ENCODE measurements around the gene SLC26A6.

SLC26A6 gene

GRCh38 chr3:48599077-48599501 lies 36.2 kb downstream of the SLC26A6 start:
- no peak for DNase-seq (ENCODE audit: low read depth)

GRCh38 chr3:48598323-48599076 lies 36.8 kb downstream of the SLC26A6 start:
- DNase-seq (ENCODE audit: low read depth) = no peak

- no peak for DNase-seq (ENCODE audit: low read depth)
These were observed 37.9 kb downstream of the SLC26A6 start for GRCh38 chr3:48597408-48597800.

GRCh38 chr3:48596676-48597407 lies 38.4 kb downstream of the SLC26A6 start:
- DNase-seq (ENCODE audit: low read depth) = no peak

GRCh38 chr3:48596157-48596556 lies 39.1 kb downstream of the SLC26A6 start:
- DNase-seq (ENCODE audit: low read depth) = no peak

- DNase-seq (ENCODE audit: low read depth) = no peak
These were observed 39.6 kb downstream of the SLC26A6 start for GRCh38 chr3:48595526-48596121.

GRCh38 chr3:48595075-48595525 lies 40.2 kb downstream of the SLC26A6 start, which contains the start of gene COL7A1:
Gene COL7A1, minus strand, starts transcription at chr3:48595329. Its CDS starts 170 bp downstream, at chr3:48595159.
- no peak for DNase-seq (ENCODE audit: low read depth)

GRCh38 chr3:48594417-48595049 lies 40.7 kb downstream of the SLC26A6 start:
- no peak for DNase-seq (ENCODE audit: low read depth)

- no peak for DNase-seq (ENCODE audit: low read depth)
These were observed 41.9 kb downstream of the SLC26A6 start for GRCh38 chr3:48593337-48593736.

- DNase-seq (ENCODE audit: low read depth) = no peak
These were observed 42.7 kb downstream of the SLC26A6 start for GRCh38 chr3:48592519-48593087.

GRCh38 chr3:48591886-48592518 lies 43.3 kb downstream of the SLC26A6 start:
- no peak for DNase-seq (ENCODE audit: low read depth)

GRCh38 chr3:48591436-48591835 lies 43.8 kb downstream of the SLC26A6 start:
- no peak for DNase-seq (ENCODE audit: low read depth)

GRCh38 chr3:48588230-48588629 lies 47.0 kb downstream of the SLC26A6 start:
- DNase-seq (ENCODE audit: low read depth) = no peak

GRCh38 chr3:48587686-48588085 lies 47.6 kb downstream of the SLC26A6 start:
- DNase-seq (ENCODE audit: low read depth) = no peak

- no peak for DNase-seq (ENCODE audit: low read depth)
These were observed 49.9 kb downstream of the SLC26A6 start for GRCh38 chr3:48585411-48585810.

- DNase-seq (ENCODE audit: low read depth) = no peak
These were observed 50.4 kb downstream of the SLC26A6 start for GRCh38 chr3:48584836-48585235.

- no peak for DNase-seq (ENCODE audit: low read depth)
These were observed 53.4 kb downstream of the SLC26A6 start for GRCh38 chr3:48581621-48582481.

GRCh38 chr3:48576647-48577046 lies 58.6 kb downstream of the SLC26A6 start:
- no peak for DNase-seq (ENCODE audit: low read depth)
